Measurements from ENCODE around the gene SLC6A19.

The SLC6A19 gene

DNA sequence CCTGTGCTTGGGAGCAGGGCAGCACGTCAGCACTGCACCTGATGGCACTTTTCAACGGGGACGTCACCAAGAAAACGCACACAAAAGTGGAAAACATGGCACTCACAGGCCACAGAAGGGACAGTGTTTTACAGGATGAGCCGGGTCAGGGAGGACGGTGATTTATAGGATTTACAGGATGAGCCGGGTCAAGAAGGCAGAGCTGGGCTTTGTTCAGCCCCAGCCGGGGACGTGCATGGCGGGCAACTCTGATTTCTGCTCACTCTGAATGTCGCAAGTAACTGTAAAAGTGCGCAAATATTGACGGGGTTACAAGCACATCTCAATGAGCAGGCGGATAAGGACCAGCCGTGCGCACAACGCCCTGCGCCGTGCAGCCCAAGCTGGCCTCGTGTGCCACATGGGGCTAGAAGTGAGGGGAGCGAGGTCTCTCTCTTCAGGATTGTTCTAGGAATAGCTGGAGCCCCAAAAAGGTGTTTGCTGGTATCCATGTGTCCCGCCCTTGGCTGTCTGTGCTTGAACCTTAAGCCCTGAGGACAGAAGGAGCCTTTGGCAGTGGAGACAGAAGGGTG is 40.2 kb downstream of the SLC6A19 start:
- no peak overlapping the region for H3K4me3 ChIP-seq (ENCODE audit: low read depth, low read length)
- TF ChIP-seq, protein P1, sequence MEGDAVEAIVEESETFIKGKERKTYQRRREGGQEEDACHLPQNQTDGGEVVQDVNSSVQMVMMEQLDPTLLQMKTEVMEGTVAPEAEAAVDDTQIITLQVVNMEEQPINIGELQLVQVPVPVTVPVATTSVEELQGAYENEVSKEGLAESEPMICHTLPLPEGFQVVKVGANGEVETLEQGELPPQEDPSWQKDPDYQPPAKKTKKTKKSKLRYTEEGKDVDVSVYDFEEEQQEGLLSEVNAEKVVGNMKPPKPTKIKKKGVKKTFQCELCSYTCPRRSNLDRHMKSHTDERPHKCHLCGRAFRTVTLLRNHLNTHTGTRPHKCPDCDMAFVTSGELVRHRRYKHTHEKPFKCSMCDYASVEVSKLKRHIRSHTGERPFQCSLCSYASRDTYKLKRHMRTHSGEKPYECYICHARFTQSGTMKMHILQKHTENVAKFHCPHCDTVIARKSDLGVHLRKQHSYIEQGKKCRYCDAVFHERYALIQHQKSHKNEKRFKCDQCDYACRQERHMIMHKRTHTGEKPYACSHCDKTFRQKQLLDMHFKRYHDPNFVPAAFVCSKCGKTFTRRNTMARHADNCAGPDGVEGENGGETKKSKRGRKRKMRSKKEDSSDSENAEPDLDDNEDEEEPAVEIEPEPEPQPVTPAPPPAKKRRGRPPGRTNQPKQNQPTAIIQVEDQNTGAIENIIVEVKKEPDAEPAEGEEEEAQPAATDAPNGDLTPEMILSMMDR (IDR thresholded peaks at IDR 0.05; ENCODE audit: low read depth, low read length) = no peak

DNA sequence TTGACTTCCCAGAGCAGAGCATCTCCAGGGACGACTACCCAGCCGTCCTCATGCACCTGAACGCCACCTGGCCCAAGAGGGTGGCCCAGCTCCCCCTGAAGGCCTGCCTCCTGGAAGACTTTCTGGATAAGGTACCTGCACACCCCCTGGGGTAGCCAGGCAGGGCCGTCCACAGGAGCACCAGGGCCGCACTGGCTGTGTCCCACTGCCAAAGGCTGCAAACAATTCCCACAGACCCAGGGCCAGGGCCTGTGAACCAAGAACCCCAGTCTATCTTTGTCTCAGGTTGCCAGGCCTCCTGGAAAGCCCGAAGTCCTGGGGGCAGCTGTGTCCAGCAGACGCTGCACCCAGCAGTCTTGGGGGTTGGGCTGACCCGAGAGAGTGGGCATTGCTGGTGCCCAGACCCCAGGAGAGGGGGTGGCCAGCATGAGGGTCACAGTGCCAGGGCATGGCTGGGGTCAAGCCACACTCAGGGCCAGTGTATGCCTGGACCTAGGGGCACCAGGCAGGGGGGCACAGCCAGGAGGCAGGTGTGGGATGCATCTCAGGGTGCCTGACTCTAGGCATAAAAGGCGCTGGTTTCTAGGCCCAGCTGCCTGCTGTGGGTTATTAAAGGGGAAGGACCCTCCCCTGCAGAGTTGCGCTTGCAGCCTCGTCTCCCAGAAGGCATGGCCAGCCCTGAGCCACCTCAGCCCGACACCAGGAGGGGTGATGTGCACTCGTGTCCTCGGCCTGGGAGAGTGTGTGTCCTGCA is 41.5 kb downstream of the SLC6A19 start:
- TF ChIP-seq, protein P1 (IDR thresholded peaks at IDR 0.05; ENCODE audit: low read depth, low read length) = no peak
- H3K4me3 ChIP-seq (ENCODE audit: low read depth, low read length) = no peak overlapping the region

DNA sequence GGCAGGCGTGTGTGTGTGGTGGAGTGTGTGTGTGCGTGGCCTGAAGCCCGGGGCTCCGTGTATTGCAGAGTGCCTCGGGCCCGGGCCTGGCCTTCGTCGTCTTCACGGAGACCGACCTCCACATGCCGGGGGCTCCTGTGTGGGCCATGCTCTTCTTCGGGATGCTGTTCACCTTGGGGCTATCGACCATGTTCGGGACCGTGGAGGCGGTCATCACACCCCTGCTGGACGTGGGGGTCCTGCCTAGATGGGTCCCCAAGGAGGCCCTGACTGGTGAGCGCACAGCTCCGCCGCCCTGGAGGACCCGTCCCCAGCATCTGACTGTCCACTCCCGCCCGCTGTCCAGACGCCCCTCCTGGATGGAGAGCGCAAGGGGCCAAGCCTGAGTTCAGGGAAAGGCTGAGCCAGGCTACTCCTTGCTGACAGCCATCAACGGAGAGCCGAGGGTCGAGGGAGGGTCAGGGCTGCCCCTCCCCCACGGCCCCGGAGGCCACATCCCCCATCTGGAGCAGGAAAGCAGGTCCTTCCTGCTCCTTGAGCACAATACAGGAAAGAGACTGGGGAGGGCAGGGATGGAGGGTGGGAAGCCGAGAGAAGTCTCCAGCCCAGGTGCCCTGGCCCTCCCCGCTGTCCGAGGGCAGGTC is 42.2 kb downstream of the SLC6A19 start:
- TF ChIP-seq, protein P1 (IDR thresholded peaks at IDR 0.05; ENCODE audit: low read depth, low read length) = no peak
- no peak overlapping the region for H3K4me3 ChIP-seq (ENCODE audit: low read depth, low read length)

DNA sequence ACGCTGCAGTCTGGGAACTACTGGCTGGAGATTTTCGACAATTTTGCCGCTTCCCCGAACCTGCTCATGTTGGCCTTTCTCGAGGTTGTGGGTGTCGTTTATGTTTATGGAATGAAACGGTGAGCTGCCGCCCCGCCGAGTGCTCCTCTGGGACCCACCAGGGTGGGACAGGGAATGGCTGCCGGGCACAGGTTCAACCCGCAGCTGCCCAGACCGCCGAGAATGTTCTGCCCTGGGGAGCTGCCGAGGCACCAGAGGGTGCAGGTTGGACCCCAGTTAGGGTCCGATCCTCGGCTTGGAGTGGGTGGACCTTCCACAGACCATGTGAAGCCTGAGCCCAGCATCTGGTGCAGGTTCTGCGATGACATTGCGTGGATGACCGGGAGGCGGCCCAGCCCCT is 42.9 kb downstream of the SLC6A19 start:
- H3K4me3 ChIP-seq (ENCODE audit: low read depth, low read length) = no peak overlapping the region
- TF ChIP-seq, protein P1 (IDR thresholded peaks at IDR 0.05; ENCODE audit: low read depth, low read length) = no peak

DNA sequence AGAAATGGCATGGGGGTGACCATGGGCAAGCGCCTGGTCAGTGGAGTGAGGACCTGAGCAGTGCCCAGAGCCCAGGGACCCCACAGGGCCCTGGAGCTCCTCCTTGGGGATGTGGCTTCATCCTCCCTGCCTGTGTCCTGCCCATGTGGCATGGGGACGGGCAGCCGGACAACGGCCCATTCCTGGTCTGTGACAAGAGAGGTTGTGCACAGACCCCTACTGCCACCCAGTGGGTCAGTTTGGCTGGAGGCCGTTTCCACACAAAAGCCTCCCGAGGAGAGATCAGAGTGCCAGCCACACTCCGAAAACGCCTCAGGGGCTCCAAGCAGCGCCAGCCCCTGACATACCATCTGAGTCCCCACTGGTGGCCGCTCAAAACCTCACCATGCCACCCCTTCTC is 43.6 kb downstream of the SLC6A19 start:
- no peak overlapping the region for H3K4me3 ChIP-seq (ENCODE audit: low read depth, low read length)
- TF ChIP-seq, protein P1 (IDR thresholded peaks at IDR 0.05; ENCODE audit: low read depth, low read length) = no peak

DNA sequence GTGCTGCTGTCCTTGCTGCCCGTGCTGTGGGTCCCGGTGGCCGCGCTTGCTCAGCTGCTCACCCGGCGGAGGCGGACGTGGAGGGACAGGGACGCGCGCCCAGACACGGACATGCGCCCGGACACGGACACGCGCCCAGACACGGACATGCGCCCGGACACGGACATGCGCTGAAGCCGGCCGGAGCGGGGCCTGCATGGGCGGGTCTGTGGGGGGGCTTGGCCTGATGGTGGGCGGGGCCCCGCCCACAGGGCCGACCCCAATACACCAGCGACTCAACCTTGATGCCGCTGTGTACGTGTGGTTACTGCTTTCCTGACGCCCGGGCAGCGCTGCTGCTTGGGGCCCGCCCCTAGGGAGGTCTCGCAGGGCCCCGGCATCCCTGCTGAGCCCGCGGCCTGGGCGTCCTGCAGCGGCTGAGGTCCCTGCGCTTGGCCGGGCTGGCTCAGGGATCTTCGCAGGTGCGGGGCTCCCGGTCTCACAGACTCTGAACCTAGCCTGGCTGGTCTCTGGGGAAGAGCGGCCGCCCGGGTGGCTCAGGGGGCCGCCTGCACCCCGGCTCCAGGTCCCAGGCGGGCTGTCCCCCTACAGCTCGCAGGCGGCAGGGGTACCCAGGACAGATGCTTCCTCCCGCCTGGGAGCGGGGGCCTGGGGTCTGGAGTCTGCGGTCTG is 44.6 kb downstream of the SLC6A19 start:
- H3K4me3 ChIP-seq (ENCODE audit: low read depth, low read length) = no peak overlapping the region

More for the DNA sequence above, 44.6 kb downstream of the SLC6A19 start:
- TF ChIP-seq, protein P1 (IDR thresholded peaks at IDR 0.05; ENCODE audit: low read depth, low read length) = no peak

Measured in WI38 (cell line).